ENCODE measurements around the gene EP300. TPM values are rescaled to one million over a fixed set of nuclear protein-coding genes. Genes with fewer than 3 reads are reported as not detected.

EP300 gene
- total and polyA plus RNA-seq, 2 of the 8 experiments (the other 6 are each of a cell fraction or from before 2014, with no cell fraction given): 39.5 to 109 TPM

DNA sequence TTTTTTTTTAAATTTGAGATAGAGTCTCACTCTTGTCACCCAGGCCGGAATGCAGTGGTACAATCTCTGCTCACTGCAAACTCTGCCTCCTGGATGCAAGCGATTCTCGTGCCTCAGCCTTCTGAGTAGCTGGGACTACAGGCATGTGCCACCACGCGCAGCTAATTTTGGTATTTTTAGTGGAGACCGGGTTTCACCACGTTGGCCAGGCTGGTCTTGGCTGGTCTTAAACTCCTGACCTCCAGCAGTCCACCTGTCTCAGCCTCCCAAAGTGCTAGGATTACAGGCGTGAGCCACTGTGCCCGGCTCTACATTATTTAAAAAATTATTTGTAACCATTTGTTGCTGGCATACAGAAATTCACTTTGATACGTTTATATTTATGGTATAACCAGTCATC lies 18.6 kb downstream of the EP300 start:
- Histone ChIP-seq H2BK120ac (replicated peaks; ENCODE audit: low read depth, low read length) (no peak overlapping the region), H3K27ac (ENCODE audit: low read depth, low read length) (no peak overlapping the region), H3K23me2 (ENCODE audit: low read depth, low read length) (no peaks in the 10 kb centered on the region), H4K8ac (ENCODE audit: extremely low read depth, insufficient read depth, low read length) (no peak overlapping the region), H3K14ac (ENCODE audit: insufficient read length) (no peak overlapping the region), H4K91ac (replicated peaks; ENCODE audit: insufficient read length, low read length) (no peak overlapping the region), H2BK20ac (ENCODE audit: low read length) (no peak overlapping the region), H2AK5ac (ENCODE audit: low read depth, low read length) (no peak overlapping the region), H4K5ac (ENCODE audit: insufficient read length, low read depth, low read length) (no peak overlapping the region), H4K20me1 (replicated peaks in 1 of 2; ENCODE audit: control insufficient read depth in 1 of 2, insufficient read depth in 2 of 2, low read length in 2 of 2) (peaks cover 14 to 23% of the 10 kb centered on the region in 2 experiments), H3K4me1 (replicated peaks in 1 of 4; ENCODE audit: control insufficient read depth in 3 of 4, insufficient read depth in 4 of 4, low read length in 3 of 4) (no peaks in the 10 kb centered on the region), H3K4me3 (ENCODE audit: extremely low read depth in 1 of 4, insufficient read depth in 2 of 4, low read depth in 3 of 4, low read length in 4 of 4) (no peak overlapping the region), H3K9ac (replicated peaks in 1 of 4; ENCODE audit: extremely low read depth in 1 of 4, low read depth in 3 of 4, low read length in 3 of 4) (no peak overlapping the region), H3K18ac (ENCODE audit: extremely low read depth, low read length) (no peak overlapping the region), H3K4me2 (ENCODE audit: insufficient read depth in 1 of 2, low read depth in 2 of 2, low read length in 2 of 2) (no peak overlapping the region), H2BK5ac (ENCODE audit: low read depth, low read length) (no peak overlapping the region), H3K79me1 (ENCODE audit: low read depth, low read length) (peaks cover 6% of the 10 kb centered on the region; the same call in 1 of the 2 replicates), H3K79me2 (ENCODE audit: control insufficient read depth in 1 of 2, insufficient read depth in 2 of 2, low read length in 2 of 2) (peaks cover 52 to 97% of the 10 kb centered on the region in 2 experiments), H3K23ac (ENCODE audit: insufficient read length) (no peak overlapping the region), H3K4ac (replicated peaks; ENCODE audit: insufficient read length, low read depth, low read length) (no peak overlapping the region), H2AFZ (ENCODE audit: low read length) (no peak overlapping the region), H2BK15ac (ENCODE audit: low read length) (no peak overlapping the region), H2BK12ac (ENCODE audit: low read depth, low read length) (no peak overlapping the region), H3K56ac (replicated peaks; ENCODE audit: insufficient read length, low read depth, low read length) (no peak overlapping the region), H3K9me3 (ENCODE audit: insufficient read depth in 2 of 2, low read depth in 1 of 2, low read length in 1 of 2) (no peaks in the 10 kb centered on the region), H3K27me3 (replicated peaks in 1 of 4; ENCODE audit: control insufficient read depth in 3 of 4, extremely low read depth in 1 of 4, insufficient read depth in 3 of 4, low read length in 3 of 4) (no peaks in the 10 kb centered on the region), H3K36me3 (ENCODE audit: control insufficient read depth in 2 of 4, insufficient read depth in 4 of 4, low read length in 3 of 4) (peaks cover 0 to 17% (median 0%) of the 10 kb centered on the region in 4 experiments; a peak in 2 of 8 replicates)
- CTCF ChIA-PET (ENCODE audit: partially characterized antibody): no interaction called here
- 96% methylated on average over 10 of the region's 10 CpGs; no CpG with 5 or more reads in 1 of the 2 experiments for WGBS, 2 experiments (ENCODE audit: extremely low coverage in 1 of 2, insufficient coverage in 1 of 2, insufficient read length in 1 of 2, insufficient replicate concordance in 2 of 2, low coverage in 1 of 2, low lambda C conversion rate in 2 of 2, missing lambda C conversion rate in 1 of 2)
- FAIRE-seq: no peak
- POLR2A ChIA-PET (ENCODE audit: partially characterized antibody): no interaction called here
- DNase-seq (ENCODE audit: low read depth in 1 of 2, low spot score in 2 of 2): no peak
- TF ChIP-seq POLR2AphosphoS5 (IDR thresholded peaks at IDR 0.05; ENCODE audit: low read depth, low read length) (no peak), CHD2 (IDR thresholded peaks at IDR 0.05; ENCODE audit: low read length) (no peak), BACH1 (IDR thresholded peaks at IDR 0.05; ENCODE audit: low read length) (no peak), SIN3A (conservative IDR thresholded peaks at IDR 0.05 in 1 of 2, IDR thresholded peaks at IDR 0.05 in 1 of 2; ENCODE audit: low read depth in 1 of 2, low read length in 2 of 2) (no peak), BRCA1 (IDR thresholded peaks at IDR 0.05; ENCODE audit: low read depth, low read length) (no peak), GTF2F1 (IDR thresholded peaks at IDR 0.05; ENCODE audit: borderline replicate concordance, low read depth, low read length) (no peak), RBBP5 (IDR thresholded peaks at IDR 0.05; ENCODE audit: borderline replicate concordance, low read depth, low read length) (no peak), SAP30 (IDR thresholded peaks at IDR 0.05; ENCODE audit: insufficient read depth, insufficient replicate concordance, low read length) (no peak), HDAC2 (IDR thresholded peaks at IDR 0.05; ENCODE audit: borderline replicate concordance in 1 of 2, low read depth in 2 of 2, low read length in 2 of 2) (no peak), TBP (IDR thresholded peaks at IDR 0.05; ENCODE audit: low read depth, low read length) (no peak), RAD21 (IDR thresholded peaks at IDR 0.05 in 1 of 2, conservative IDR thresholded peaks at IDR 0.05 in 1 of 2; ENCODE audit: low read depth in 2 of 2, low read length in 2 of 2) (no peak), KDM5A (IDR thresholded peaks at IDR 0.05; ENCODE audit: low read length) (no peak), TAF1 (IDR thresholded peaks at IDR 0.05; ENCODE audit: low read depth, low read length) (no peak), ZNF274 (IDR thresholded peaks at IDR 0.05; ENCODE audit: borderline replicate concordance, extremely low read depth, low read length) (no peak), MAFK (IDR thresholded peaks at IDR 0.05; ENCODE audit: low read depth, low read length) (no peak)
